Stimulated activated CD4-positive, alpha-beta T cell treated with anti-CD3 and anti-CD28 coated beads, TNF-alpha, amount 100 ng/mL, for 48 hours (primary cell): Measurements from ENCODE around the gene GABRQ.

Source experiments
- DNase-seq, 3 donors: peaks; one replicate each; pipeline ENCODE4 v3.0.0-alpha.2; 2020; ENCODE audit warnings: low read depth in 3 of 3

GABRQ gene

GRCh38 chrX:152637649-152638442 is at the start of gene GABRQ:
TSS of gene GABRQ (plus strand) at chrX:152637895. CDS start at chrX:152638203, 308 bp downstream.
- DNase-seq: no peak

- no peak for DNase-seq
These were observed 49.5 kb upstream of the GABRQ start for GRCh38 chrX:152588206-152588605.

- DNase-seq: no peak
These were observed 36.7 kb upstream of the GABRQ start for GRCh38 chrX:152600853-152601633.

GRCh38 chrX:152601848-152602616 is 35.7 kb upstream of the GABRQ start:
- DNase-seq: peak in 1 of 3 donors; percentile 11

GRCh38 chrX:152614791-152615190 is 22.9 kb upstream of the GABRQ start:
- DNase-seq: no peak

- no peak for DNase-seq
These were observed 17.8 kb upstream of the GABRQ start for GRCh38 chrX:152619897-152620296.

GRCh38 chrX:152632445-152633097 is 5.1 kb upstream of the GABRQ start:
- peak in 1 of 3 donors; percentile 41 for DNase-seq

GRCh38 chrX:152635941-152636340 is 1.8 kb upstream of the GABRQ start:
- DNase-seq: no peak

- no peak for DNase-seq
These were observed 779 bp downstream of the GABRQ start for GRCh38 chrX:152638443-152638904.

- DNase-seq: no peak
These were observed 1.7 kb downstream of the GABRQ start for GRCh38 chrX:152639426-152639825.

- DNase-seq: no peak
These were observed 2.5 kb downstream of the GABRQ start for GRCh38 chrX:152640034-152640818.

- DNase-seq: no peak
These were observed 3.7 kb downstream of the GABRQ start for GRCh38 chrX:152641256-152641875.

- DNase-seq: no peak
These were observed 4.3 kb downstream of the GABRQ start for GRCh38 chrX:152641996-152642395.

GRCh38 chrX:152642931-152643564 is 5.4 kb downstream of the GABRQ start:
- no peak for DNase-seq

GRCh38 chrX:152646961-152647360 is 9.3 kb downstream of the GABRQ start:
- no peak for DNase-seq

GRCh38 chrX:152647978-152648377 is 10.3 kb downstream of the GABRQ start:
- DNase-seq: no peak

- DNase-seq: no peak
These were observed 14.4 kb downstream of the GABRQ start for GRCh38 chrX:152652060-152652459.

GRCh38 chrX:152652467-152652866 is 14.8 kb downstream of the GABRQ start:
- DNase-seq: no peak

GRCh38 chrX:152656087-152656486 is 18.4 kb downstream of the GABRQ start:
- no peak for DNase-seq

- DNase-seq: no peak
These were observed 19.2 kb downstream of the GABRQ start for GRCh38 chrX:152656890-152657289.
